Esophagus muscularis mucosa (tissue), 4 donors: ENCODE results near the gene CCDC50.

Experiments
- CTCF ChIP-seq, 3 experiments: fragments of 200-600 bp in 2 of 3; fragments of 450-650 bp in 1 of 3; sonication (generic) in 2 of 3; IDR thresholded peaks; one replicate each; pipeline ENCODE4 v1.5.1; 2017 to 2019; ENCODE audit warnings: antibody characterized with exemption in 3 of 3, mild to moderate bottlenecking in 2 of 3, moderate library complexity in 1 of 3
- EP300 ChIP-seq: sonication (generic); formaldehyde crosslinking; IDR thresholded peaks from one replicate; pipeline ENCODE4 v1.6.1; 2017; ENCODE audit warnings: antibody characterized with exemption
- POLR2A ChIP-seq: fragments of 450-650 bp; IDR thresholded peaks from one replicate; pipeline ENCODE4 v1.6.1; 2017; ENCODE audit warnings: antibody characterized with exemption, moderate library complexity, mild to moderate bottlenecking, low read depth
- POLR2AphosphoS5 ChIP-seq, 2 donors: sonication (generic); formaldehyde crosslinking; IDR thresholded peaks; one replicate each; pipeline ENCODE4 v1.6.1; 2017; ENCODE audit warnings: antibody characterized with exemption in 2 of 2

GRCh38 chr3:191292243-191293015, 36.8 kb upstream of the CCDC50 start:
- no peak for TF ChIP-seq CTCF (IDR thresholded peaks at IDR 0.05)
- TF ChIP-seq POLR2AphosphoS5 (IDR thresholded peaks at IDR 0.05) = no peak
- no peak for TF ChIP-seq POLR2A
- no peak for TF ChIP-seq EP300
